GM19043 (cell line): ENCODE measurements around the gene PEX26.
"Not testable (repeated sequence)": the region's sequence is repeated elsewhere in the genome, so short reads cannot be mapped to it uniquely, and the experiment has no call there.

Experiments used
- ATAC-seq: cut with Tn5 transposase; IDR thresholded peaks from one replicate; pipeline ENCODE4 v1.9.1; 2021; ENCODE audit warnings: low read depth; ENCODE audit not compliant: unreplicated experiment

The PEX26 gene

GRCh38 chr22:18115906-18116371 lies 38.1 kb downstream of the PEX26 start:
- ATAC-seq, result no peak

- no peak for ATAC-seq
These were observed 38.8 kb downstream of the PEX26 start for GRCh38 chr22:18116634-18117033.

- no peak for ATAC-seq
These were observed 40.6 kb downstream of the PEX26 start for GRCh38 chr22:18118345-18118915.

GRCh38 chr22:18119409-18120110 lies 41.8 kb downstream of the PEX26 start:
- no peak for ATAC-seq

- no peak for ATAC-seq
These were observed 43.1 kb downstream of the PEX26 start for GRCh38 chr22:18120857-18121256.

DNA sequence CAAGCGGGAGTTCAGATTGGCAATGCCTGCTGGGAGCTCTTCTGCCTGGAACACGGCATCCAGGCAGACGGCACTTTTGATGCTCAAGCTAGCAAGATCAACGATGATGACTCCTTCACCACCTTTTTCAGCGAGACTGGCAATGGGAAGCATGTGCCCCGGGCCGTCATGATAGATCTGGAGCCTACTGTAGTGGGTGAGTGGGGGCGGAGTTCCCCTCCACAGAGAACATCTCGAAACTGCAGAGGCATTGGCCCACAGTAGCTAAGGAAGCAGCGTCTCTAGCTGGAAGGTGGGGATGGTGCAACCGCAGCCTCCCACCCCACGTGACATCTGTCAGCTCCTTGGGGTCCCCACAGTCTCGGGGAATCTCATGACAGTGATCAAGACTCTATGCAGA lies 43.7 kb downstream of the PEX26 start:
- ATAC-seq, result no peak

DNA sequence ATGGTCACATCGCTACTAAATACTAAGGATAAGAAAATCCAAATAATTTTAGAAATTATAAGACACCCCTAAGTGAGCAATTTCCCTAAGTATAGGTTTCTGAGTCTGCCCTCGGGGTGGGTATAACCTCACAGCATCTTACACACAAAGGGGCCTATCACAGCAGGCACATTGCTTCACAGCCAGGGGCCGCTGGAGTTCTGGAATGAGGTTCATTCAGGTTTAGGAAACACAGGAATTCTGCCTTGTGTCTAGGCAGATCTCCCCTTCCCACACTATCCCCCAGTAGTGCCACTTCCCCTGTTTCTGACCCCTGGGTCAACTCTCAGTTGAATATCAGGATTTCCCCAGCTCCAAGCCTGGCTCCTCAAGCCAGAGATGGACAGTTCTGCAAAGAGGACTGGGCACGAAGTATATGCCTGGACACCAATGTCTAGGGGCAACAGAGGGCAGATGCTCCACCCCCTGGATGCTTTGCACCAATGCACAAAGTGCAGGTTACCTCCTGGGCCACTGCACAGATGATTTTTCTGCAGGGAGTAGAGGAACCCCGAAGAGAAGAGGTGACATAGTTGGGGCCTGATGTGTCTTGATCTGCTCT lies 44.3 kb downstream of the PEX26 start:
- ATAC-seq, result no peak

- ATAC-seq, result not testable (repeated sequence)
These were observed 45.8 kb downstream of the PEX26 start for GRCh38 chr22:18123476-18124025.

DNA sequence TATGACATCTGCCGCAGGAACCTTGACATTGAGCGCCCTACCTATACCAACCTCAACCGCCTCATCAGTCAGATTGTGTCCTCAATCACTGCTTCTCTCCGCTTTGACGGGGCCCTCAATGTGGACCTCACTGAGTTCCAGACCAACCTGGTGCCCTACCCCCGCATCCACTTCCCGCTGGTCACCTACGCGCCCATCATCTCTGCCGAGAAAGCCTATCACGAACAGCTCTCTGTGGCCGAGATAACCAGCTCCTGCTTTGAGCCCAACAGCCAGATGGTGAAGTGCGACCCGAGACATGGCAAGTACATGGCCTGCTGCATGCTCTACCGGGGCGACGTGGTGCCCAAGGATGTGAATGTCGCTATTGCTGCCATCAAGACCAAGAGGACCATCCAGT lies 48.8 kb downstream of the PEX26 start:
- ATAC-seq, result no peak

GRCh38 chr22:18130018-18130417 lies 52.2 kb downstream of the PEX26 start:
- no peak for ATAC-seq

DNA sequence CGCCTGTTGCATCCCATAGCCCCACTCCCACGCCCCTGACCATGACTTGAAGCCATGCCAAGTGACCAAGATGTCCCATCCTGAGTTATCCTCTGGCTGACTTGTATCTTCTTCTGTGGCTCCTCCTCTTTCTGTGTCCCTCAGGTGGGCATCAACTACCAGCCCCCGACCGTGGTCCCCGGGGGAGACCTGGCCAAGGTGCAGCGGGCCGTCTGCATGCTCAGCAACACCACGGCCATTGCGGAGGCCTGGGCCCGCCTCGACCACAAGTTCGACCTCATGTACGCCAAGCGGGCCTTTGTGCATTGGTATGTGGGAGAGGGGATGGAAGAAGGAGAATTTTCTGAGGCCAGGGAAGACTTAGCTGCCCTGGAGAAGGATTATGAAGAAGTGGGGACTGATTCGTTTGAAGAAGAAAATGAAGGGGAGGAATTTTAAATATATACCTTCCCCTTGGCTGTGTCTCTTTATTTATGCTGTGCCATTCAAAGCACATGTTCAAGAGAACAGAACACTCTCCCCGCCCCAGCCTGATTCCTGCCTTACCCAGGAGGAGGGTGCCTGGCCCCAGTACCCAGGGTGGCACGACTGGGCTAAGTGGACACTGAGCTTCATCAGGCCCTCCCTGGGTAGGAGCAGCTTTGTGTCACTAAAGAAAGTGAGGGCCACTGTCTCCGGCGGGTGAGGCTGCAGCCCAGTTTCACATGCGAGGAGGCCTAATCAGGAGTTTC lies 53.1 kb downstream of the PEX26 start:
- ATAC-seq, result no peak

GRCh38 chr22:18133452-18133851 lies 55.7 kb downstream of the PEX26 start:
- ATAC-seq, result no peak

DNA sequence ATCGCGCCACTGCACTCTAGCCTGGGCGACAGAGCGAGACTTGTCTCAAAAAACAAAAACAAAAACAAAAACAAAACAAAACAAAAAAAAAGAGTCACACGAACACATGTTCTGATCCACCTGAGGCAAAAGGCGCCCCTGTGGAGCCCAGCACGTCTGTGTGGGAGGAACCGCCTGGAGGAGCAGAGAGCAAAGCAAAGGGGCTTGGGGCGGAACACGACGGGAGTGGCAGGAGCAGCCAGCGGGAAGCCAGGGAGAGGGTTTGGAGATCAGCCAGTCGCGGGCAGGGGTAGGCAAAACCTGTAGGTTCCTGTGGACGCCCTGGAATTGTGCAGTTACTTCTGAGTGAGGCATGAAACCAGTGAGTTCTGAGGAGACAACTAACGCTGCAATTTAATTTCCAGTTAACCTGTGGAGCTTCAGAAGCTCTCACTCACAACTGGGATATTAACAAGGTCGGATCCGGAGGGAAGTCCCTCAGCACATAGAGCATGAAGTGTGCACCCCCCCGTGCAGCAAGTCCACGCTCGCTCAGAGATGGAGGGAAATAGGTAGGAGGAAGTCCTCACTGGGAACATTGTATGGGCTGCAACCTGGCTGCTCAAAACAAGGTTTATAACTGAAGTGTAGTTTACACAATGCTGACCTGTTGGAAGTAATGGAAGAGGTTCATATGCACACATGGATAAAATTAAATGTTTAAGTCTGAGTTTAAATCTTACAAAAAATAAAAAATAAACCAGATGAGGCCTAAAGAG lies 59.0 kb downstream of the PEX26 start:
- no peak for ATAC-seq

- ATAC-seq, result not testable (repeated sequence)
These were observed 63.2 kb downstream of the PEX26 start for GRCh38 chr22:18141004-18141403.

DNA sequence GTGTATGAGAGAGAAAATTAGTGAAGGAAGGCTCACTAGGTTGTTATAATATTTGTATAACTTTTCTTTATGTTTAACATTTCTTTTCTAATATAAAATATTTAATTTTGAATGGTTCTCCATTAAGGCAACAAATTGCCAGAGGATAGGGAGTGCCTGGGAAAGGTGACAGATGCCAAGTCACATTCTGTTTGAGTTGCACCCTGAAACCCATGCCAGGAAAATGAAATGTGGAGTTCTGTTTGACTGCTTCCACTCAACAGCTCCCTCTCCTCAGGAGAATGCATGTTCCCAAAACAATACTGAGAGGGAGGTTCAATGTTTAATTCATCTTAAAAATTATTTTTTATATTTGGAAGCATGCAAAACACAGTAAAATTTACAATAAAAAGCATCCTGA lies 66.3 kb downstream of the PEX26 start:
- no peak for ATAC-seq

GRCh38 chr22:18145676-18146388 lies 68.0 kb downstream of the PEX26 start:
- ATAC-seq, result no peak

- ATAC-seq, result no peak
These were observed 68.6 kb downstream of the PEX26 start for GRCh38 chr22:18146389-18146753.

DNA sequence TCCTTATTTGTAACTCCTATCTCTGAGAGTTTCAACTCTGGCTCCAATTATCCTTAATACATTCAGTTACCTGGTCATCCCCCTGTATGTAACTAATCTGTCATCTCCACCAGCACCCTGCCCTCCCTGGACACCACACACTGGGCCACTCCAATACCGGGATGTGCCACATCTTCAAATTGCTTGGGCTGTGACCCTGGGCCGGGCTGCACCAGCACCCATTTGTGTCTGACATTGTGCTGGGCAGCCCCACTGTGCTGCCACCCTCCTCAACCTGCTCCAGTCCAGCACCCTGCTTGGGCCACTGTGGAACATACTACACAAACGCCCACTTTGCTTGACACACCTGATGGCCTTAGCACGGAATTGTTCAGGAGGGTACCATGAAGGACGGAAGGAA lies 70.0 kb downstream of the PEX26 start:
- ATAC-seq, result no peak

- ATAC-seq, result no peak
These were observed 70.6 kb downstream of the PEX26 start for GRCh38 chr22:18148293-18148965.
